ENCODE results near the gene ATP4B.
"Not testable (repeated sequence)": the region's sequence is repeated elsewhere in the genome, so short reads cannot be mapped to it uniquely, and the experiment has no call there.

ATP4B gene

DNA sequence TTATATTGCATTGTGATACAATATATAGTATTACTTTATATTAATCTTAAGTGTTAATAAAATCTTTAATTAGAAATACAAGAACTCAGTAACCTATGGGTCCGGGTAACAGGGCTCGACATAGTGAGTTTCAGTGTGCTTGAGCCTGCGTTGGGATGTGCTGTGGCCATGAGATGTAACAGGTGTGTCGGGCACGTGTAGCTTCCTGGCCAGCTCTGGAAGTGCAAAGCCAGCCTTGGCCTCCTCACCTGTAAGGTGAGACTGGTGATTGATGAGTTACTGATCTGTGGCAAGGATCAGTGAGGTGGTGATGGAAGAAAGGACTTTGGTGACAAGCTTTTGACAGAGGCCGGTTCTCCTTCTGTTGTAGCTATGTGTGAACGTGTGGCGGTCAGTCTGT is 19.2 kb downstream of the ATP4B start:
- no peak for DNase-seq

DNA sequence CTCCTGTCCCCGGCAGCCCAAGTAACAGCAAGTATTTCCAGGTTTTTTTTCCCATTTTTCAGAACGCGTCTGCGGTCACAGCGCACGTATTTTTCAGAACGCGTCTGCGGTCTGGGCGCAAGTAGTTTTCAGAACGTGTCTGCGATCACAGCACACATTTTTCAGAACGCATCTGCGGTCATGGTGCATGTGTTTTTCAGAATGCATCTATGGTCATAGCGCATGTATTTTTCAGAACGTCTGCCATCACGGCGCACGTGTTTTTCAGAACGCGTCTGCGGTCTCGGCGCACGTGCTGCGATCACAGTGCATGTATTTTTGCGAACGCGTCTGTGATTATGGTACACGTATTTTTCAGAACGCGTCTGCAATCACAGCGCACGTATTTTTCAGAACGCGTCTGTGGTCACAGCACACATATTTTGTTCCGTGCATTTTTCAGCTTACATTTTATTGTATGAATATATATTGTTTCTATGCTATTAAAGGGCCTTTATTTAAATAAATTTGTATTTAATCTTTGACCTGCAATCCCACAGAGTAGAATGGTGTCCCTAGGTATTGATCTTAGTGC is 19.7 kb downstream of the ATP4B start:
- no peak for DNase-seq

DNA sequence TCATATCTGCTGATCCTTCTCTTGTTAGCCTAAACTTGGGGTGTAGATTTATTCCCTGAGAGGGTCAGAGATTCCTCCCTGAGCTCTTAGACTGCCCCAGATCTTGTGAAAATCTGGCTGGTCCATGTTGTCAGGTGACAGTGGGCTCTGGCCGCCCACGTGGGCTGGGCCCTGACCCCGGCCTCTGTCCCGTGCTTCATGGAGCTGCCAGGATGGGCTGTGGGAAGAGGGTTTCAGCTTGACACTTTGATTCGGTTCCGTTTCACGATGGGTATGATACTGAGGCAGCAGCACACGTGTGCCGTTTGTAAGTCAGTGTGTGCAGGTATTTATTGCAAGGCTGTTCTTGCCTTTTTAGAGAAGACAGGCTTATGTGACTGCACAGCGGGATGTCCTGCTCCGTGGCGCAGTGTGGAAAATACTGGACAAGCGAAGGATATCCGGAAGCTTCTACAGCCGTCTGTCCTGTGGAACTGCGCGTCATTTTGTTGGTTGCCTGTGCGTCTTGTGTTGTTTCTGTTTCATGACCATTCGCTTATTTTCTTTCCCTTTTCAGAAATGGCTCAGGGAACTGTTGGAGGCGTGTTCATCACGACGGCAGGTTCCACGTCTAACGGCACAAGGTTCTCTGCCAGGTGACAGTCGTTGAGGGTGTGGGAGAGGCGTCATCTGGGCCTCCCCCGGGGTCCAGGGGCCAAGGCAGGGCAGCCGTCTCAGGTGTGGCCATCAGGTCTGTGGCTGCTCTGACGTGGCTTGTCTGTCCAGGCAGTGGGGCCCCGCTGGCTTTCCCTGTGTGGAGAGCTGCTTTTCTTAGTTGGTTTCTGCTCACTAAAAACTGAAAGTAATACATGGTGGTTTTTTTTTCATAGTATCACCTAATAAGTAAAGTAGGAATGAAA is 20.5 kb downstream of the ATP4B start:
- no peak for DNase-seq

DNA sequence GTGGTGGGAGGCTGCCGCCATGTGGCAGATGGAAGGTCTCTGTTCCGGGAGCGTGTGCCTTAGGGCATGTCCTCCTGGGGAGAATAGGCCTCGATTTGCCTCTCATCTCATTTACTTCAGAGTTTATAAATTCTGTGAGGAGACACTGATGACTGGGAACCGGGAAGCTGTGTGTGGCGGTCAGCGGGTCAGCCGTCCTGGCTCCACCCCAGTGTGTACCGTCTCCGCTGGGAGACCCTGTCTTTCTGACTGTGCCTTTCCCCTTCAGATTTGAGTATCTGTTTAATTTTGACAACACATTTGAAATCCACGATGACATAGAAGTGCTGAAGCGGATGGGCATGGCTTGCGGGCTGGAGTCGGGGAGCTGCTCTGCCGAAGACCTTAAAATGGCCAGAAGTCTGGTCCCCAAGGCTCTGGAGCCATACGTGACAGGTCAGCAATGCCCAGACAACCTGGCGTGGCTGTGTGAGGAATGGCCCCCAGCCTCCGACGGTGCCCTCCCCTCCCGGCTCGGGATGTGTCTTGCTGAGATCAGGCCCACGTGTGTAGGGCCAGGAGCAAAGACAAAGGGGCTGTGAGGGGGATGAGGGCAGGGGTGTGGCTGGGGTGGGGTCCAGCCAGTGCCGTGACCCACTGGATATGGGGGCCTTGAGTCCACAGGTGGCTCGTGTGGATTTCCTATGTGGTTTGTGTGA is 21.6 kb downstream of the ATP4B start:
- no peak for DNase-seq

DNA sequence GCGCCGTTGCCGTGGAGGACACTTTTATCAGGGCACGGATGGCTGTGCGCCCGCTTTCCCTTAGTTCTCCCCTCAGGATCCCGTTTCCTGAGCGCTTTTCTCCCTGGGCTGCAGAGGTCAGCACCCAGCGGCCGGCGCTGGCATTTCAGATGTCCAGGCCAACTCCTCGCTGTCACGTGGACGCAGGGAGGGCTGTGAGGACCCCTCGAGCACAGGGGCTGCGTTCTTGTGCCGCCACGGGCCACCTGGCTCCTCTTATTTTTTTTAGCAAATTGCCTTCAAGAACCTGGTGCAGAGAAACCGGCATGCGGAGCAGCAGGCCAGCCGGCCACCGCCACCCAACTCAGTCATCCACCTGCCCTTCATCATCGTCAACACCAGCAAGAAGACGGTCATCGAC is 22.3 kb downstream of the ATP4B start:
- DNase-seq, result no peak

DNA sequence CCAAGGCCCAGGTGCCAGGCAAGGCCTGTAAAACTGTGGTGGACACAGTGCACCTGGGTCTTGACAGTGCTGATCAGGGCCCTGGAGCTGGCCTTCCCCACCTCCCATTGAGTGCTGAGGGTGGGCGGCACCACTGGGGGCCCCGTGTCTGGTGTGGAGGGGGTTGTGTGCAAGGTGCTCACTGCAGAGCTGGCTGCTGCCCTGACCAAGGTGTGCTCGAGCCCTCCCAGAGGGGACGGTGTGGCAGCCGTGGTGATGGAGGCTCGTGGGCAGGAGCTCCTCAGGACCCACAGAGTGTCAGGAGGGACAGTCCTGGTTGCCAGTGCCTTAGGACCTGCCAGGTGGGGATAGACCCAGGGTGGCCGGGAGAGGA is 23.0 kb downstream of the ATP4B start:
- no peak for DNase-seq

DNA sequence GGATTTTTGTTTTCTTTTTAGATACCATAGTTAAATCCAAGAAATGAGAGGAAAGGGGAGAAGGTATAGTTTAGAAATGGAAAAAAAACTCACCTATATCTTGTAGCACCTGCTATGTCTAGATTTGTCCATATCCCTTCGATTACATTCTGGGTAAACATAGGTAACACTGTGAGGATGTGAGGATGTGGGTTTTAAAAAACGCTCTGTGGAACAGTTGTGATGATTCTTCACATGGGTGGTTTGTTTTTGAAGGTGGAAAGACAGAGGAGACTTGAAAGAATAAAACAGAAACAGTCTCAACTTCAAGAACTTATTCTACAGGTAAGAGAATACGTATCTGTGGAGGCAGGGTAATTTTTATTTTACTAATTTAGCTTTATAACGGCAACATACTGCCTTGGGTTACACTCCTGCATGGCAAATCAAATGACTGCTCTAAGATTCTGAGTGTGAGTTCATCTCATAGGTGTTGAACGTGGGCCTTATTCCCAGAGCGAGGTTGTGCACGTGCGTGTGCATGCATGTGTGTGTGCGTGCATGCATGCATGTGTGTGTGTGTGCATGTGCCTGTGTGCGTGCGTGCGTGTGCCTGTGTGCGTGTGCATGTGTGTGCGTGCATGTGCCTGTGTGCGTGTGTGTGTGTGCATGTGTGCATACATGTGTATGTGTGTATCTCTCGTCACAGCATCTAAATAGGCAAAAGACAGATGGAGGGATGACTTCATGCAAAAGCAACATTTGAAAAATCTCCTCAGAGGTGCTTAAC is 23.5 kb downstream of the ATP4B start:
- DNase-seq, result no peak

DNA sequence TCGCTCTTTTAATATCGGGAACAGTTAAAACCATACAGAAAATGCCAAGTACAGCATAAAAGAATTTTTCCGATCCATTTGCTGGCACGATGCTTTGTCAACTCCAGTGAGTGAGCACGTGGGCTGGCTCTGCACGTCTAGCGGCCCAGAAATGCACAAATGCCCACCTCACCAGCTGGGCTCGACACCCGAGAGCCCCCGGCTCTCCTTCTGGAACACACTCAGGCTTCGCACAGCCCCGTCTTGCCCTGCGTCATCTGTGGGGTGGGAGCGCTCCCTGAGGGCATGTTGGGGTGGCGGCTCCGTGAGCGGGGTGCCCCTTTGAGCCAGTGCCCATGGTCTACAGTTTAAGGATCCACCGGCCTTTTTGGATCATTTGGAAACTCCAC is 24.5 kb downstream of the ATP4B start:
- DNase-seq, result no peak

DNA sequence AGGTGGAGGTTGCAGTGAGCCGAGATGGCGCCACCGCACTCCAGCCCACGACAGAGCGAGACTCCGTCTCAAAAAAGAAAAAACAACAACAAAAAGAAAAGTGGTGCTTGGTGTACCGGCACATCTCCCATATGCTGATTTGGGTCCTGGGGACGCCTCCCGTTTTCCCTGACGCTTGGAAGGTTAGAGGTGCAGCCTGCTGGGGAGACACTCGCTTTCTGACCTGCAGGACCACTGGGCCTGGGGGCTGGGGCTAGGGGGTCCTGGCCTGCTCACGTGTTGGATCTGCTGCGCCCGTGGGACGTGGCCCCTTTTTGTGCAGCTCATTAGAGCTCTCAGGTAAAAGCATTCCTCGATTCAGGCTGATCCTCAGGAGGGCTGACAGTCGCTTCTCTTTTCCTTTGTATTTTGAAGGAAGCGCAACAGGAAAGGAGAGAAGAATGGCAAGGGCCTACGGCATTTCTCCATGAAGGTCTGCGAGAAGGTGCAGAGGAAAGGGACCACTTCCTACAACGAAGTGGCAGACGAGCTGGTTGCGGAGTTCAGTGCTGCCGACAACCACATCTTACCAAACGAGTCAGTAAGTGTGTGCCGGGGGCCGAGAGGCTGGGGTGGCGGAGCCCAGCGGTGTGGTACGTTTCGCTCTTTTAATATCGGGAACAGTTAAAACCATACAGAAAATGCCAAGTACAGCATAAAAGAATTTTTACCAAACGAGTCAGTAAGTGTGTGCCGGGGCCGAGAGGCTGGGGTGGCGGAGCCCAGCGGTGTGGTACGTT is 25.1 kb downstream of the ATP4B start:
- no peak for DNase-seq

DNA sequence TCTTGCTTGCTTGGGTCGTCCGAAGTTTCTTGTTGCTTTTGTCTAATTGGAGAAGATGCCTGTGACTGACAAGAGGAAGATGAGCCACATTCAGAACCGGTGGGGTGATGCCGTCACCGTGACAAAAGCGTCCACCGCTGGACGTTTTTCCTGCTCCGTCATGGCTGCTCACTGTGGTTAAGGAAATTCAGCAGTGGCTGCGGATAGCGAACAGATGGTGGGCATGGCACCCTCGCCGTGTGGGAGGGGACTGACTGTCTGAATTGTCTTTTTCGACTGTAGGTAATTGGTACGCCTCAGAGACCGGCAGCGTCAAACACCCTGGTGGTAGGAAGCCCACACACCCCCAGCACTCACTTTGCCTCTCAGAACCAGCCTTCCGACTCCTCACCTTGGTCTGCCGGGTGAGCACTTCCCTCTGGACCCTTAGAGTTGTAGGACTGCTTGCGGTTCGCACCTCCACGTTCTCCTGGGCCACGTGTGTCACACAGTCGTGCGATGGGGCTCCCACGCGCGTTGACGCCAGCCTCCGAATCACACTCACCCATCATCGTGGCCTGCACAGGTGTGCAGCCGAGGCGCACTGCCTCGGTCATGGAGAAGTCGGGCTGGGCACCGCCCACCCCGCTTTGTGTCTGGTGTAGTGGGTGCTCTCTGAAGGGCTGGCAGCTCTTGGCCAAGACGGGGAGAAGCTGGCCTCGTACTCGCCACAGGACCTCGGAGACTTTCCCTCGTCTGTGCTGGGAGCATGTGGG is 26.5 kb downstream of the ATP4B start:
- DNase-seq, result no peak

DNA sequence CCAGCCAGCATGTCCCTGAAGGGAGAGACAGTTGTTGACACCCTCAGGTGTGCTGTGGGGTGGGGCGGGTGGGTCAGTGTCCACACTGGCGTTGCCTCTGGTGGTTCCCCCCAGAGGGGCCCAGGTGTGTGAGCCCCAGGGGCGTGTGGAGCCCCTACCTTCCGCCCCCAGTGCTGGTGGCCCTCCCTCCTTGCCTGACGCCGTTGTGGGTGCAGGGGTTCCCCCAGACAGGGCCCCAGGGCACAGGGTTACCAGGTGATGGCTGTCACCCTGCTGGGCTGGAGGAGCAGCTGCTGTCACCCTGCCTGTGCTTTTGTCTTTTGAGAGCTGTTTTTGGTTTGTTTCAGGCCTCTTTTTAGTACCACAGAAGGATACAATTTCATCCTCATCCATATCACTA is 27.2 kb downstream of the ATP4B start:
- no peak for DNase-seq

DNA sequence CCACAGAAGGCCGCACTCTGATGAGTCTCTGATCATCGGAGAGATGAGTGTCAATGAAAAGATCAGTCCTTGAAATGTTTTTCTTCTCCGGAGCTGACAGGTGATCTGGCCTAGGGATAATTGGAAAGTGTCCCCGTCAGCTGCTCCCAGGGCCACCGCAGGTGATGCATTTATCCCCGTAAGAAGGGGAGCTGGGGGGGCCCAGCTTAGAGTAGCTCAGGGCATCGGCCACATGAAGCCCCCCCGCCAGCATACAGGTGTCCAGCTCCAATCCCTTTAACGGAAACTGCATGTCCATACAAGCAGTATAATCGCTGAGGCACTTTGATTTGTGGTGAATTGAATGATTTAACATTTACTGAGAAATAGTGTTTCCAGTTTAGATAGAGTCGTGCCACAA is 27.7 kb downstream of the ATP4B start:
- no peak for DNase-seq

DNA sequence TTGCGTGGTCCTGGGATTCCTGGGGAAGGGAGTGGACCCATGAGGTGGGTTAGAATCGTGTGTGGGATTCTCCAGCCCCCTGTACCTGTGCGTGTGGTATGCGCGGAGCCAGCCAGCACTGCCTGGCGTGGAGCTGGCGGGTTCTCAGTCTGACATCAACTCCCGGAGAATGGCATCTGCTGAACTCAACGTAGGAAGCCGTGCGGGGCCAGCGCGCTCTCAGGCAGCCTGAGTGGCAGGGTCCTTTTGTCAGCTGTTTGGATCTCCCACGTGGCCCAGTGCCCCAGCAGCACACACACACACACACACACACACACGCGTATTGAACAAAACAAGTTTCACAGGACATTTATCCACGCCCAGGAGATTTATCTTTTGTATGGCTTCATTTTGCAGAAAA is 28.1 kb downstream of the ATP4B start:
- DNase-seq, result no peak

DNA sequence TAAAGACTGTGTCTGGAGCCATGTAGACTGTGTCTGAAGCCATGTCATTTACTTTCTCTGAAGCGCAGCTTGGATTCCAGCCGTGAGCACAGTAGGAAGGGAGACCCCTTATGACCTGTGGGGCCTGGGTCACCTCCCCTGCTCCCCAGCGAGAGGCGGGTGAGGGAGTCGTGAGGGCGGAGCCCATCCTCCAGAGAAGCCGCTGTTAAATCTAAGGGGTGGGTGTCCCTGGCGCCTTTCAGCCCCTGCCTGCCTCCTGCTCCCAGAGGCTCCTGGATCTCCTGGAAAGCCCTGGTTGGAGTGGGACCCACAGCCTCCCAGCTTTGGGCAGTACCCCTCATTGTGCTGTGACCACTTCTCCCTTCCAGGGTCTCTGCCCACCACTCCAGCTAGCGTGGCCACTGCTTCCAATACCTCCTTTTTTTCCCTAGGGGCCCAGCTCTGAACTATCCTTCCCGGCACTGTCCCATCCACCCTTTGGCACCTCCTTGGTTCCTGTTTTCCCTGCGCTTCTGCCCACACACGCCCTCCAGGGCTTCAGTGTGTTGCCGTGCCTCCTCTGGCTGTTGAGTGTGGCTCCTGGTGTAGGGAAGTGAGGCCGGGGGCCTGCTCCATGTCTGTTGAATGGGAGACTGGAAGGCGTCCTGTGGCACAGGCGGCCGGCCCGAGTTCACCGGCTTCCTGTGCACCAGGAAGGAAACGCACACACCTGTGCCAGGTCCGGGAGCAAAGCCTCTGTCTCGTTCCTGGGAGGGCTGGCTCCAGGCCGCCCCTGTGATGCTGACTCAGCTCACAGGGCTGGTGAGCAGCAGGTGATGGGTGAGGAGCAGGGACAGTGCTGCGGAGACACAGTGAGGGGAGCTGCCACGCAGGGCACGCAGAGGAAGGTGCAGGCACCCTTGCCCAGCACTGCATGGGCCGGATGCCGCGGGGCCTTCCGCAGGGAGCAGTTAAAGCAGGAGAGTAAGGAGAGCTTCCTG is 29.4 kb downstream of the ATP4B start:
- no peak for DNase-seq

DNA sequence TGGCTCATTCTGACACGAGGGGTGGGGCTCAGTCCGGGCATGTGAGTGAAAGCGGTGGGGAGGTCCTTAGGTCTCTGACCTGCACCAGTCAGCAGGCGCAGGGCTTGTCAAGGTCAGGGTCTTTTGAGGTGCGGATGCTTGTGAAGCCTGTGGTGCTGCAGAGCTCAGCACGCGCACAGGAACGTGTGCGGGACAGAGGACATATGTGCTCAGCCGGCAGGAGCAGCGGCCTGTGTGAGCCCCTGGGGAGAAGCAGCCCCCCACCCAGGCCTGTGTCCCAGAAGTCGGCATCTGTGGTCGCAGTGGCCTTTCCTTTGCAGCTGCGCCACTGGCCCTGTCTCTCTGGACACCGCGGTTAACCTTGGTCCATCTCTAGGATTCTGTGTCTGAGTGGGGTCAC is 30.9 kb downstream of the ATP4B start:
- DNase-seq, result no peak

DNA sequence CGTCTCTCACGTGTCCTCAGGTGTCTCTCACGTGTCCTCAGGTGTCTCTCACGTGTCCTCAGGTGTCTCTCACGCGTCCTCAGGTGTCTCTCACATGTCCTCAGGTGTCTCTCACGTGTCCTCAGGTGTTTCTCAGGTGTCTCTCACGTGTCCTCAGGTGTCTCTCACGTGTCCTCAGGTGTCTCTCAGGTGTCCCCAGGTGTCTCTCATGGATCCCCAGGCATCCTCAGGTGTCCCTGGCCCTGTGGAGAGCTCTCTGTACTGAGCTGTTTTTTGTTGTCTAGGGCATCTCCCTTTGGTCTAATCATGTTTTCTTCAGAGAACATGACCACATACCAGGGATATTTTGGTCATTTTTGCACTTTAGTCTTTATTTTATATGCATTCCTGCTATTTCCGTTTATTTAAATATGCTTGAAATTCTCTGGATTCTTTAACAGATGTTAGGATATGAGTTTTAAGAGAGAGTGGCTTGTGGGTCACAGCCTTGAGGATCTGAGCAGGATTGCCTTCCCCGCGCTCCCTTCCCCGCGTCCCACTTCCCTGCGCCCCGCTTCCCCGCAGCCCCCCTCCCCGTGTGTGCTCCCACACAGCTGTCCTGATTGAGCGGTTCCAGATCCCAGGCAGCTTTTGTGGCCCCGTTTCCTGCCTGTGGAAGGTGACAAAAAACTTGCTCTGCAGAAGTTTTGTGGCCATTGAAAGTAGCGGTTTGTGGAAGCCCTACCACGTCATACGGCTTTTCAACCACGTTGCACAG is 31.9 kb downstream of the ATP4B start:
- DNase-seq, result no peak

DNA sequence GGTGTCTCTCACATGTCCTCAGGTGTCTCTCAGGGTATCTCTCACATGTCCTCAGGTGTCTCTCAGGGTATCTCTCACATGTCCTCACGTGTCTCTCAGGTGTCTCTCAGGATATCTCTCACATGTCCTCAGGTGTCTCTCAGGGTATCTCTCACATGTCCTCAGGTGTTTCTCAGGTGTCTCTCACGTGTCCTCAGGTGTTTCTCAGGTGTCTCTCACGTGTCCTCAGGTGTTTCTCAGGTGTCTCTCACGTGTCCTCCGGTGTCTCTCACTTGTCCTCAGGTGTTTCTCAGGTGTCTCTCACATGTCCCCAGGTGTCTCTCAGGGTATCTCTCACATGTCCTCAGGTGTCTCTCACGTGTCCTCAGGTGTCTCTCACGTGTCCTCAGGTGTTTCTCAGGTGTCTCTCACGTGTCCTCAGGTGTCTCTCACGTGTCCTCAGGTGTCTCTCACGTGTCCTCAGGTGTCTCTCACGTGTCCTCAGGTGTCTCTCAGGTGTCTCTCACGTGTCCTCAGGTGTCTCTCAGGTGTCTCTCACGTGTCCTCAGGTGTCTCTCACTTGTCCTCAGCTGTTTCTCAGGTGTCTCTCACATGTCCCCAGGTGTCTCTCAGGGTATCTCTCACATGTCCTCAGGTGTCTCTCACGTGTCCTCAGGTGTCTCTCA is 33.2 kb downstream of the ATP4B start:
- DNase-seq, result not testable (repeated sequence)

DNA sequence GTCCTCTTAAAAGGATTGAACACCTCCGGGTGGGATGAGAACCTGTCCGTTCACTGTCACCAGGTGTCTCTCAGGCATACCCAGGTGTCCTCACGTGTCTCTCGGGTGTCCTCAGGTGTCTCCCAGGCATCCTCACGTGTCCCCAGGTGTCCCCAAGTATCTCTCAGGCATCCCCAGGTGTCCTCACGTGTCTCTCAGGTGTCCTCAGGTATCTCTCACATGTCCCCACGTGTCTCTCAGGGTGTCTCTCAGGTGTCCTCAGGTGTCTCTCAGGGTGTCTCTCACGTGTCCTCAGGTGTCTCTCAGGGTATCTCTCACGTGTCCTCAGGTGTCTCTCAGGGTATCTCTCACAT is 33.8 kb downstream of the ATP4B start:
- DNase-seq, result no peak

DNA sequence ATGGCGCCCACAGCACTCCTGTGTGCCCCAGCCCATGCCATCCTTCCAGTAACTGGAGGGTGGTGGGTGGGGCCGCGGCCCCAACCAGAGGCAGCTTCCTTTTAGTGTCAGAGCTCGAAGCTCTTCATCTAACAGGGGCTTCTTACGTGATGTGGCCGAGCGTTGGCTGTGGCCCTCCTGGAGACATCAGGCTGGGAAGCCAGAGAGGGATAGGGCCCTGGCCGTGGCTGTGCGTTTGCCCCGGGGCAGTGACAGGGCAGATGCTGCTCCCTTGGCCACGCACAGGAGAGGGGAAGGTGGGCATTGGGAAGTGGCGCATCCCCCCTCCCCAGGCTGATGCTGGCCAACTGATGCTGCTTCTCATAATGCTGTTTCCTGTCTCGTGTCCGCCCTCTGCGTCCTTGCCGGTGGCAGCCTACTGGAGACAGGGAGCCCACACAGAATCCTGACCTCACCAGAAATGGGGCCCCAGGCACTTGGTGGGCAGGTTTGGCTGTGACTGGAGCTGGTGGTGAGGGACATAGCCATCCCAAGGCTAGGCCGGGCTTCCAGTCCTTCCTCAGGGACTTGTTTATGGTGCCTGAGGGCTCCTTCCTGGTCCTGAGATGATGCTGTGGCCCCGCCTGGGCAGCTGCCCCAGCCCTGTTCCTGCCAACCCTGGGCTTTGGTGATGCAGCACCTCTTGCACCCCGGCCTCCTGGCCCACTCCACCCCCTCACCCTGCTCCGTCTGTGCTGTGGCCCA is 34.3 kb downstream of the ATP4B start:
- DNase-seq, result no peak

Measured in stimulated activated CD8-positive, alpha-beta memory T cell treated with anti-CD3 and anti-CD28 coated beads, Interleukin-4, amount 100 ng/mL, for 48 hours (primary cell).